Hepatic stellate cell (primary cell): ENCODE results near the gene M6PR.

Source experiments
- DNase-seq: peaks from one replicate; pipeline ENCODE4 v3.0.0; 2011; ENCODE audit warnings: low spot score

The M6PR gene

DNA sequence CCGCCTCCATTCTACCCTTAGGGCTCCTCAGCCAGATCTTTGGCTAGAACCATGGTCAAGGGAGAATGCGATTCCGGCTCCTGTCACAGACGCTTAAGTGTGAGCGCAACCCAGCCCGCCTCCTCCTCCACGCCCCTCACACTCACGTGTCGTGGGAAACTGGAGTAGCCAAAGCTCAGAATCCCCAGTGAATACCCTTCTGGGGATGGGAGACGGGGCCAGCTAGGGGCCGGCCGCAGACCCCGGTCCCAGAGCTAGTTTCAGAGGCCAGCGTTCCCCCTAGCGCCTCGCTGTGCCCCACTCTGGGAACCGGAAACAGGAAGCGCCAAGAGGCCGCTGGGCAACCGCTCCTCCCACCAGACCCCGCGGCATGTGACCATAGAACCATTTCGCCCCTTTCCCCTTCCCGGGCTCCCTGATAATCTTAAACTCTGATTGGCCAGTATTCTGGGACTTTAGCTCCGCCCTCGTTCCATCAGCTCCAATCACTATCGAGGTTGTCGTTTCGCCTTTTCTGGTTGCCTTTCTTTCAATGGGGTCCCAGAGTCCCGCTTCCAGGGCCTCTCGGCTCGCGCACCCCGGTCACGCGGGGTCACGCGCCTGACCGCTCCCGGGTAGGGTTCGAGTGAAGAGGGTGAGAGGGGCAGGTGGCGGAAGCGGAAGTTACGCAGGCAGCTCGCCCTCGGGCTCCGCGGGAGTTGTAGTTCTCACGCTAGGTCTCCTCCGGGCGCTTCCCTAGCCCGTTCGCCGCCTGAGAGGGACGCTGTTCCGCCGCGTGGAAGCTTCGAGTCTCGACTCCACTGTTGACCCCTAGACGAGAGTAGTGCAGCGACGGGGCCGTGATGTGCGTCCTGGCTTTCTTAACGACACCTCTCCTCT is at the start of gene M6PR:
TSS of gene M6PR (minus strand) at position 304 of the 879 bp plus-strand sequence. CDS start 3,241 bp downstream, outside the sequence.
- DNase-seq: peak; percentile 97

DNA sequence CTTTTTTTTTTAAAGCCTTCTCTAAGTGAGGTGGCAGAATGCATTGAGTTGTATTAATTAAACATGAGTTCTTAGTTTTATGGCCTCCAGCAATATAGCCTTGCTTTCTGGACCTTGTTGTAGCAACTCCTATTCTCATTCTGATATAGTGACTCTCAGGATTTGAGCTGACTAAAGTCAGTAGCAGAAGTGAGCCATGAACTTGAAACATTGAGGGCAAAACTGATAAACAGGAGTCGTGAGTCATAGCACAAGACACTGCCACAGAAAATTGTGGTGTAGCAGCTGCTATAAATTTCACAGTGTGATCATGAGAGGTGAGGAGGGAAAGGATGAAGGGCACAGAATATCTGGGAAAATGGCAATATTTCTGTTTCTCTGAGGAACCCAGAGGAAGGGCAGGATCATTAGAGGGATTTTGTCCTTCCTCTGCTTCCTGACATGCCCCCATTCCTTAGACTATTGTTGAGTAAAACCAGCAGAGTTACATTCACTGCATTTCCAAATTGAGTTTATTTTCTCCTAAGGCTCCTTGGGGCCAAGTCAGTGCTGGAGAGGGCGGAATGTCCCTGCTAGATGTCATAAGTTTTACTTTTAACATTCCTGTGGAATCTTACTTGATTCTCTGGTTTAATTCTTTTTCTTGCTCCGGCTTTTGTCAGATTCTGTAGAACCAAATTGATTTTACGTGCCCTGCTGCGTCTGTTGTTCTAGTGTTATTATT is 47.4 kb upstream of the M6PR start:
- DNase-seq: no peak

DNA sequence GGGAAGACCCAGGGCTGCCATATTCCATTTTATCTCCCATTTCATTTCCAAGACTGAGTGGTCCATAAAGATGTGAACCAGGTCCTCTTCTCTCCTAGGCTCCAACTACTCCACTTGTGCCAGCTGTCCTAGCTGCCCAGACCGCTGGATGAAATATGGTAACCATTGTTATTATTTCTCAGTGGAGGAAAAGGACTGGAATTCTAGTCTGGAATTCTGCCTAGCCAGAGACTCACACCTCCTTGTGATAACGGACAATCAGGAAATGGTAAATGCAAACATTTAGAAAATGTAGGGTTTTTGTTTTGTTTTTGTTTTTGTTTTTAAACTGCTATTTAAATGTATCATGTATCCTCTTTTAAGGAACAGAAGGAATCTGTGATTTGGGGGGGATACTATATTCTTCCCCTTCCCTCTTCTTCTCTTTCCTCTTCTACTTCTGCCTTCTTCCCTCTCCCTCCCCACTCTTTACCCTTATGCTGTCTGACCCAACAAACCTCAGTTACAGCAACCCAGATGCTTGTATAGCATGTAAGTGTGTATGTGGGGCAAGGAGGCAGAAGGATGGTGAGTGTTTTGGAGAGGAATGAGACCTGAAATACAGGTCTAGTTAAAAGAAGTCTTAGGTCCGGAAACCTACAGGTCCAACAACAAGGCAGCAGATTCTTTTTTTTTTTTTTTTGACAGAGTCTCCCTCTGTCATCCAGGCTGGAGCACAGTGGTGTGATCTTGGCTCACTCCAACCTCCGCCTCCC is 45.8 kb upstream of the M6PR start:
- no peak for DNase-seq

DNA sequence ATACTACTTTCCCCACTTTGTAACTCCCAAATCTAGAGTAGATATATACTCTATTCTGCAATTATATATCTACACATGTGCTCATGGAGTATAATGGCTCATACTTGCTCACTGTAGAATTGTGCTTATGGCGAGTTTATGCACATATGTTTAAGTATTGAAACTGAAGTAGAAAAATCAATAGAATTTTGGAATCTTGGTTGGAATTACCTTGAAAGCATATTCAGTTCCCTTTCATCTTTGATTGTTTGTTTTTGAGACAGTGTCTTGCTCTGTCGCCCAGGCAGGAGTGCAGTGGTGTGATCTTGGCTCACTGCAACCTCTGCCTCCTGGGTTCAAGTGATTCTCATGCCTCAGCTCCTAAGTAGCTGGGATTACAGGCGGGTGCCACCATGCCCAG is 44.4 kb upstream of the M6PR start:
- DNase-seq: no peak

DNA sequence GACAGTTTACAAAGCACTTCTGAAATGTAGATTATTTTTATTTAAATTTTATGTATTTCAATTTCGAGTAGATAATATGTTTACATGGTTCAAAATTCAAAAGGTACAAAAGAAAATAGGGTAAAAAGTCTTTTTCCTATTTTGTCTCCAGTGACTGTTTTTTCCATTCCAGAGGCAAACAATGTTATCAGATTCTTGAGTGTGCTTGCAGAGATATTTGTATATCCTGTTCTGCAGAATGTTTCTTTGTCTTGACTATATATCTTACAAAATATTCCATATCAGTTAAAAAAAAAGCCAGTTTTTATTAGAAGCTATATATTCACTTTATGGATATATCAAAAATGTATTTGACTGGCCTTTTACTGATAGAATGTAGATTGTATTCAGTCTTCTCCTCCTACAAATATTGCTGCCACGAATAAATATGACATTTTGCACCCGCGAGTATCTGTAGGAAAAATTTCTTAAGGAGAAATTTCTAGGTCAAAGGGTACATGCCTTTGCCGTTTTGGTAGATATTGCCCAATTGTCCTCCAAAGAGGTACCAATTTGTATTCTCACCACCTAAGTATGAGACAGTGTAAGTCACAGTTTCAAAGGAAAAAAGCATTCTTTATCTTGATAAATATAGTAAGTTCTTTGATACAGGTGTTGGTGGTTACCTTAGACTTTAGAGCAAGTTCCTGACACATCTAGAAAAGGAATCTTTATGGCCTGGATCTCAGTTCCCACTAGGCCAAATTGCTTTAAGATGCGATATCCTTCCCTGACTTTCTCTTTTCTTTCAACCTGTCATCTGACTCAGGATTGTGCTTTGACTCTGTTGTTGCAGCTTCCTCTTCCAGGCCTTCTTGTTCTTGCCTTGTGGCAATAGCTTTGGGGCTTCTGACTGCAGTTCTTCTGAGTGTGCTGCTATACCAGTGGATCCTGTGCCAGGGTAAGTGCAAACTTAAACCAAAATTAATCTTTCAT is 42.2 kb upstream of the M6PR start:
- no peak for DNase-seq

DNA sequence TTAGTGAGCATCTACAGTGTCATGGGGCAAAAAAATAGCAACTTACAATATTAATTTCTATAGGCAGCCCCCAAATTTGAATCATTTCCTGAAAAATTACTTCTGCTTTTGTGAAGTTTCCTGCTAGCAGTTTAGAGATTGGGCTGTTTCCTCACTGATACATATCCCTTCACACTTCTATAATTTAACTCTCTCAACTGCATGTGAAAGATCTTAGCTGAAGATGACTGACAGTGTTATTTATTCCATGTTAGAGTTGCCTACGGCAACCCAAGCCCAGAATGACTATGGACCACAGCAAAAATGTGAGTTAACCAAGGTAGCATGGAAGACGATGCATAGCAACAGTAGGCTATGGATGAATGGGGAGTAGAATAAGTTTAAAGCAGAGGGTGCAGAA is 40.0 kb upstream of the M6PR start, which contains the start of gene KLRG1:
TSS of gene KLRG1 (plus strand) at position 134 of the 400 bp plus-strand sequence. CDS start at position 224, 90 bp downstream.
- DNase-seq: no peak

DNA sequence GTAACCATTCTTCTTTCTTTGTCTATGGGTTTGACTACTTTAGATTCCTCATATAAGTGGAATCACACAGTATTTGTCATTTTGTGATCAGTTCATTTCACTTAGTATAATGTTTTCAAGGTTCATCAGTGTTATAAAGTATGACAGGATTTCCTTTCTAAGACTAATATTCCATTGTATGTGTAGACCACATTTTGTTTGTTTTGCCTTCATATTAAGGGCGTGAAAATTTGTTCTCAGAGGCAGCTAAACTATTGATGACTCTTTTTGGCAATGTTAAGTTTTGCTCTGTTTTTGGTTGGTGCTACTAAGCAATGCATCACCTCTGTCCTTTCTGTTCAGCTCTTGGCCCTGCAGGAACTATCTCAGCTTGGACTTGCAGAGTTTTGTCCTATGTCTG is 38.2 kb upstream of the M6PR start:
- no peak for DNase-seq

DNA sequence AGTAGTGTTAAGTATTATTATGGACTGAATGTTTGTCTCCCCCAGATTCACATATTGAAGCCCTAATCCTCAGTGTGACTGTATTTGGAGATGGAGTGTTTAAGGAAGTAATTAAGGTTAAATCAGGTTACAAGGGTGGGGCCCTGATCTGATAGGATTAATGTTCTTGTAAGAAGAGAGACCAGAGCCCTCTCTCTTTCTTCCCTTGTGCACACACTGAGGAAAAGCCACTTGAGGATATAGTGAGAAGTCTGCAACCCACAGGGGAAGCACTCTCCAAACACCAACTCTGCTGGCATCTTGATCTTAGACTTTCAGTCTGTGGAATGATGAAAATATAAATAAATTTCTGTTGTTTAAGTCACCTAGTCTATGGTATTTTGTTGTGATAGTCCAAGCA is 37.7 kb upstream of the M6PR start:
- DNase-seq: no peak

DNA sequence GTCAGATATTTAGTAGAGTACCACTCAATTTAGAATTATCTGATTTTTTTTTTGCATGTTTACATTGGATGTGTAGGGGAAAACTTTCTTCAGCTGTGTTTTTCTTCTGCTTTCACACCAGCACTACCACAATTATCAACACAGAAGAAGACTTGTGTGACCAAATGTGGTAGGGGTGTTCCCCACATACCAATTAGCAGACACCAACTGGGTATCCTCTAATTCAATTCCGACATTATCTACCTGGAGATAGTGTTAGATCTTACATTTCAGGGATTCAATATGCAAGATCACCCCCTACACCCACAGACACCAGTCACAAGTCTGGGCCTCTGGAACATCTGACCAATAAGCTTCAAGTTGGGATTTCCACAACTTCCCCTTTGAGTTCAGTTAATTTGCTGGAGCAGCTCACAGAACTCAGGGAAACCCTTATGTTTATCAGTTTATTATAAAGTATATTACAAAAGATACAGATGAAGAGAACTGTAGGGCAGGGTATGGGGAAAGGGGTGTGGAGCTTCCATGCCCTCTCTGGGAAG is 35.8 kb upstream of the M6PR start:
- no peak for DNase-seq

DNA sequence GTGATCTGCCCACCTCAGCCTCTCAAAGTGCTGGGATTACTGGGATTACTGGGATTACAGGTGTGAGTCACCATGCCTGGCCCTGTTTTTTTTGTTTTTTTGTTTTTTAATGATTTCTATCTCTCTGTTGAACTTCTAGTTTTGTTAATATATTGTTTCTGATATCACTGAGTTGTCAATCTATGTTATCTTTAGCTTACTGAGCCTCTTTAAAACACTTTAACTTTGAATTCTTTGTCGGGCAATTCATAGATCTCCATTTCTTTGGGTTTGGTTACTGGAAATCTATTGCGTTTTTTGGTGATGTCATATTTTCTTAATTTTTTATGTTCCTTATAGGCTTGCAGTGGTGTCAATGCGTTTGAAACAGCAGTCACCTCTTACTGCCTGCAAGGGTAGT is 30.7 kb upstream of the M6PR start:
- no peak for DNase-seq

DNA sequence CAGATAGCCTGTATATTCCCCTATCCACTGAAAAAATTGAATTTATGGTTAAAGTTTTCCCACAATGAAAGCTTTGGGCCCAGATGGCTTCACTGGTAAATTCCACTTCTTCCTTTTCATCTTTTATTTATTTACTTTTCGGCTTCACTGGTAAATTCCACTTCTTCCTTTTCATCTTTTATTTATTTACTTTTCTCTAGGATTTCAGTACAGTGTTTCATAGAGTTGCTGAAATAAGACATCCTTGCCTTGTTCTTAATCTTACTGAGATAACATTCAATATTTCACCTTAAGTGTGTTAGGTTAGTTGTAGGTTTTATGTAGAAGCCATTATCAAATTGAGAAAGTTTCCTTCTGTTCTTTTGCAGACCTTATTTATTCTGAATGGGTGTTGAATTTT is 21.0 kb upstream of the M6PR start:
- no peak for DNase-seq

DNA sequence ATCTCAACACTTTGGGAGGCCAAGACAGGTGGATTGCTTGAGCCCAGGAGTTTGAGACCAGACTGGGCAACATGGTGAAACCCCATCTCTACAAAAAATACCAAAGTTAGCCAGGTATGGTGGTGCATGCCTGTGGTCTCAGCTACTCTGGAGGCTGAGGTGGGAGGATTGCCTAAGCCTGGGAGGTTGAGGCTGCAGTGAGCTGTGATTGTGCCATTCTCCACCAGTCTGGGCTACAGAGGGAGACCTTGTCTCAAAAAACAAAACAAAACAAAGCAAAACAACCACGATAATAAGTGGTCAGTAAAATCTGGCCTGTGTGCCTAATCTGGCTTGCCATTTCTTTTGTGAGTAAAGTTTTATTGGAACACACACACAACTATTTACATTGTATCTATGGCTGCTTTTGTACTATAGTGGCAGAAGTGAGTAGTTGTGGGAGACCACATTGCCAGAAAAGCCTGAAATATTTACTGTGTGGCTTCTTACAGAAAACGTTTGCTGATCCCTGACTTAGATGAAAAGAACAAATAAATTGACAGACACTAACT is 20.5 kb upstream of the M6PR start:
- DNase-seq: no peak

DNA sequence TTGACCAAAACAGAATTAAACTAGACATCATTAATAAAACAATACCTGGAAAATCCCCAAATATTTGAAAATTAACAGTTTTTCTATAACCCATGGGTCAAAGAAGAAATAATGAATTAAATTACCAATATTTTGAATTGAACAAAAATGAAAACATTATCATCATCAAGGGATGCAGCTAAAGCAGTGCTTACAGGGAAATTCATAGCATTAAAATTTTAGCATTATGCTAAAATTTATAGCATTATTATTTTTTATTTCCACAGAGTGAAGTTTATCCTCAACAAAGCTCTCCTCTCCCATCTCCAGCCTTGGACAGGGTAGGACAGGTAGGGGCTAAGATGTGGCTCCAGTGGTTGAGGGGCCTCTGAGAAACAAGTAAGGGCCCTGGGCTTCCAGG is 19.3 kb upstream of the M6PR start:
- no peak for DNase-seq

DNA sequence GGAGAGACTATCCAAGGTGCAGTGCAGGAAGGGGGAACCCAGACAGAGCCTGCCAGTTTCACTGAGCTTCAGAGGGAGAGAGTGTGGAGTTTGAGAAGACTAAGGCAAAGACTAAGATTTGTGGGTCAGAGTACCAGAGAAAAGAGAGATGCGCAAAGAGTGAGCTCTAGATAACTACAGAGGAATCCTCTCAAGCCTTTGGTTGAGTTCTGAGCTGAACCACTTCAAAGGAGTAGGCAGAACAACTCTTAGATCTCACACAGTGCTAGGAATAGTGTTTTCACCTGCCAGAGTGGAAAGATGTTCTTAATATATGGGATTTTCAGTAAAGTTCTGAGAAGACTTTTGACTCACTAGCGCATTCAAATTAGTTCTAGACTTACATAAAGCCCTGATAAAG is 10.7 kb upstream of the M6PR start:
- DNase-seq: no peak

DNA sequence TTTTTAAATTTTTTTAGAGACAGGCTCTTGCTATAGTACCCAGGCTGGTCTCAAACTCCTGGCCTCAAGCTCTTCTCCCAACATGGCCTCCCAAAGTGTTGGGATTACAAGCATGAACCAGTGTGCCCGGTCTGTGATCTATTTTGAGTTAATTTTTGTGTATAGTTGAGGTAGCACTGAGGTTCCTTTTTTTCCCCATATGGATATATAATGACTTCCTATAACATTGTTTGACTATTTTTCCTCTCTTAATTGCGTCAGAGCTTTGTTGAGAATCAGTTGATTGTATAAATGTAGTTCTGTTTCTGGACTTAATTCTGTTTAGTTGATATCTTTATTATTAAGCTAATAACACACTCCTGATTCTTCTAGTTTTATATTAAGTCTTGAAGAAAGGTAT is 8.6 kb upstream of the M6PR start:
- no peak for DNase-seq

DNA sequence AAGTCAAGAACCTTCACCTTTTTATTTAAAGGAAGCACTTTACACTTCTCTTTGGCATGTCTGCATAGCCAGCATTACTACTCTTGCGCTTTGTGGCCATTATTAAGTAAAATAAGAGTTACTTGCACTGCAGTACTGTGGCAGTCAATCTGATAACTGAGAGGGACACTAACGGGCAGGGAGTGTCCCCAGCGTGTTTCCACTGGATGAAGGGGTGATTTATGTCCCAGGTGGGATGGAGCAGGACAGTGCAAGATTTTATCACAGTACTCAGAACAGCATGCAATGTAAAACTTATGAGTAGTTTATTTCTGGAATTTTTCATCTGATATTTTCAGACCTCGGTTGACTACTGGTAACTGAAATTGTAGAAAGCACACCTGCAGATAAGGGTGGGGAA is 8.1 kb upstream of the M6PR start:
- DNase-seq: no peak

DNA sequence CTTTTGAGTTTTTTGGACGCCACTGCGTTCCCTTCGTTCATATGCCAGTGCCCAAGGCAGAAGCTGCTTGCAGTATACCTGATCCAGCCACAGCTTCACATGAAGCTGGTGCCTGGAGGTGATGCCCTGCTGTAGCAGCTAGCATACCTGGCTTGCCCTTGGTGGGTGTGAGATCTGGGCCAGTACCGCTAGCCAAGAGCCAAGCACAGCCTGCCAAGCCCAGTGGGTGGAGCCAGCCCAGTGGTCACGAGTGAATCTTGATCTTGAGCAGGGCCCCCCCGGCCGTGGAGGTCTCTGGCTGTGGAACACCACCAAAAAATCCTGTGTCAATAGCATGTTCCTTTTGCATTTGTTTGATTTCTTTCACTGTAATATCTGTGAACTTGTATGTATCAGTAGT is 7.3 kb upstream of the M6PR start:
- no peak for DNase-seq

DNA sequence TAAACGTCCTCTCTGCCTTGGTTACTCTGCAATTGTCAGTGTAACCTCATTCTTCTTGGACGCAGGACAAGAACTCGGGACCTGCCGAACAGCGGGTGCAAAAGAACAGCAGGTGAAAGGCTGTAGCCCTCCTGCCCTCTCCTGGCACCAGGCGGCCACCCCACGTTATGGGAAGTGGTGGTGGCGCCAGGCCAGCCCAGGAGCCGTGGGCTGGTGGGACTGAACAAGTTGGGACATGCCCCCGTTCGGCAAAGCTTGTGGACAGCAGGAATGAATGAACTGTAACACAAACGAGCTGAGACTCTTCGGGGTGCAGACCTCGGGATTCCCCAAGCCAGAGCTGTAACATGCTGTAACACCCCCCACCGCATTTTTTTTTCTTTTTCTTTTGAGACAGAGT is 6.6 kb upstream of the M6PR start:
- no peak for DNase-seq

DNA sequence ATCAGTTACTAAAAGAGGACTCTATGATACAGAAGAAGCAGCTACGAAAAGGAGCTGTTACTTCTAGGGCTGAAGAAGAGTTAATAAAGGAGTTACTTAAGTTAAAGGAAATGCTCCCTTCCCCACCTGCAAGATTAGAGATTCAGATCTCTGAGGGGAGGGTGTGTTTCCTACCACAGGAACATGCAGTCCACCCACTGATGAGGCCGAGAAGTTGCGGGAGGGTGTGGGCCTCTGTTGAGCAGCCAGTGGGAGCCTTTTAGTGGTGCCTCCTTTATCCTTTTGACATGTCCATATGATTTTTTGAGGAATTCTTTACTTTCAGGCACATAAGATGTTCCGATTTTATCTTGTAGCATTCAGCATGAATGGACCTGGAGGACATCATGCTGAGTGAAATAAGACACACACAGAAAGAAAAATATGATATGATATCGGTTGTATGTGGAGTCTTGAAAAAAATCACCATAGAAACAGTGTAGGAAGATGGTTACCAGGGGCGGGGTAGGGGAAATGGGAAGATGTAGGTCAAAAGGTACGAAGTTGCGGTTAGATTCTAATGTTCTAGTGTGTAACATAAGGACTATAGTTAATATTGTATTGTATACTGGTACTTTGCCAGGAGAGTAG is 4.4 kb upstream of the M6PR start:
- no peak for DNase-seq

DNA sequence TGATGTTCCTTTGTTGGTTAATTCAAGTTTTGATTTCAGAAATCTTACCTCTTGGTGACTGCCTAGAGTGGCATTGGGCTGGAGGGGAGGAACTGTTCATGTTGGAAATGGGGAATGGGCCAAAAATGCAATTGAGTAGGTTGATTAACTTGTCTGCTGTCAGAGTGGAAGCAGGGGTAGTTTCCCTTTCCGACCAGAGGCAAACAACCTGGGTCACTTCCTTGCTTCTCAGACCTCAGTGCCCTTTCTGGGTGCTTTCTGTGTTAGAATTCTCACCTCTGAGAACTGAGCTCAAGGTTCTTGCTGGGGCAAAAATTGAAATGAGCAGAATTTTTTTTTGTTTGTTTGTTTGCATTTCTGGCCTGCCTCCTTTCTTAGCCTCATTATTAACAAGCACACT is 2.3 kb upstream of the M6PR start:
- DNase-seq: no peak
